Measurements from ENCODE around the gene RLF.

Gene RLF

GRCh38 chr1:40241362-40241761 lies 80.2 kb downstream of the RLF start:
- no peak for DNase-seq (ENCODE audit: low spot score)

GRCh38 chr1:40243351-40243750 lies 82.2 kb downstream of the RLF start:
- DNase-seq (ENCODE audit: low spot score): no peak

- peak; percentile 28 for DNase-seq (ENCODE audit: low spot score)
Measured at GRCh38 chr1:40244138-40244744, 83.1 kb downstream of the RLF start.

GRCh38 chr1:40245686-40246085 lies 84.5 kb downstream of the RLF start:
- no peak for DNase-seq (ENCODE audit: low spot score)

- DNase-seq (ENCODE audit: low spot score): no peak
Measured at GRCh38 chr1:40247655-40248054, 86.5 kb downstream of the RLF start, which contains the start of gene TMCO2. TMCO2 (plus strand) TSS chr1:40247937; CDS start chr1:40247994, 57 bp downstream.

GRCh38 chr1:40248412-40248811 lies 87.2 kb downstream of the RLF start:
- no peak for DNase-seq (ENCODE audit: low spot score)

GRCh38 chr1:40251456-40251855 lies 90.3 kb downstream of the RLF start:
- no peak for DNase-seq (ENCODE audit: low spot score)

- no peak for DNase-seq (ENCODE audit: low spot score)
Measured at GRCh38 chr1:40252601-40253000, 91.4 kb downstream of the RLF start.

- DNase-seq (ENCODE audit: low spot score): no peak
Measured at GRCh38 chr1:40255231-40255630, 94.0 kb downstream of the RLF start.

GRCh38 chr1:40256401-40257084 lies 95.4 kb downstream of the RLF start:
- DNase-seq (ENCODE audit: low spot score): no peak

GRCh38 chr1:40257313-40257687 lies 96.1 kb downstream of the RLF start:
- DNase-seq (ENCODE audit: low spot score): no peak

GRCh38 chr1:40257688-40258444 lies 96.7 kb downstream of the RLF start, which contains the start of gene ZMPSTE24:
ZMPSTE24 (plus strand) TSS chr1:40258236; CDS start chr1:40258272, 36 bp downstream.
- DNase-seq (ENCODE audit: low spot score): peak; percentile 98

- DNase-seq (ENCODE audit: low spot score): no peak
Measured at GRCh38 chr1:40258445-40258769, 97.2 kb downstream of the RLF start.

- DNase-seq (ENCODE audit: low spot score): no peak
Measured at GRCh38 chr1:40264354-40264781, 103.2 kb downstream of the RLF start.

GRCh38 chr1:40265298-40265697 lies 104.1 kb downstream of the RLF start:
- no peak for DNase-seq (ENCODE audit: low spot score)

GRCh38 chr1:40265919-40266318 lies 104.7 kb downstream of the RLF start:
- DNase-seq (ENCODE audit: low spot score): no peak

- DNase-seq (ENCODE audit: low spot score): no peak
Measured at GRCh38 chr1:40266786-40267535, 105.8 kb downstream of the RLF start.

- no peak for DNase-seq (ENCODE audit: low spot score)
Measured at GRCh38 chr1:40267767-40268187, 106.6 kb downstream of the RLF start.

- DNase-seq (ENCODE audit: low spot score): no peak
Measured at GRCh38 chr1:40268211-40268610, 107.0 kb downstream of the RLF start.

GRCh38 chr1:40270152-40270834 lies 109.1 kb downstream of the RLF start:
- no peak for DNase-seq (ENCODE audit: low spot score)

GRCh38 chr1:40272653-40273213 lies 111.5 kb downstream of the RLF start:
- DNase-seq (ENCODE audit: low spot score): no peak
